NCI-H1694 treated with DMSO at 0.1 percent for 48 hours (cell line): ENCODE measurements around the gene VCP.

Experiments
- DNase-seq: peaks from one replicate; lab custom pipeline; 2025; lab: John Stamatoyannopoulos, UW

Gene VCP

DNA sequence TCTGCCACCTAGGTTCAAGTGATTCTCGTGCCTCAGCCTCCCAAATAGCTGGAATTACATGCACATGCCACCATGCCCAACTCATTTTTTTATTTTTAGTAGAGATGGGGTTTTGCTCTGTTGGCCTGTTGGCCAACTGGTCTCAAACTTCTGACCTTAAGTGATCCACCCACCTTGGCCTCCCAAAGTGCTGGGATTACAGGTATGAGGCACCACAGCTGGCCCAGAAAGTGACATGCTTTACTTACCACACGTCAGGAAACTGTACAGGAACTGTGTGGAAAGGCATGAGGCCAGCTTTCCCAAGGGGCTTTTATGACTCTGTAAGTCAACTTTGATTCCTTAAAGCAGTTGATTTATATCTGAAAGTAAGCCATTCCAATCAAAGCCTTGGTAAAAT is 57.9 kb downstream of the VCP start:
- no peak for DNase-seq

- no peak for DNase-seq
Measured at GRCh38 chr9:35010351-35010958, 62.0 kb downstream of the VCP start.
